AG04450 (cell line): ENCODE measurements around the gene OPCML. TPM values are rescaled to one million over a fixed set of nuclear protein-coding genes. Genes with fewer than 3 reads are reported as not detected.

ENCODE experiments used
- CTCF ChIA-PET: fragments of 300-600, 350-600 bp; formaldehyde crosslinking; extraction: SDS; loops from one replicate; lab custom pipeline; 2022; ENCODE audit warnings: antibody characterized with exemption, inconsistent platforms; lab: Charles Lee
- POLR2A ChIA-PET: fragments of 350-600 bp; formaldehyde crosslinking; extraction: SDS; loops from one replicate; lab custom pipeline; 2021; ENCODE audit warnings: antibody characterized with exemption, inconsistent platforms; lab: Yijun Ruan, JAX
- DNase-seq: peaks from one replicate; pipeline ENCODE4 v3.0.0-alpha.2; 2011; ENCODE audit warnings: low read depth, low spot score
- H3K27ac ChIP-seq: one replicate; pipeline ENCODE4 v1.5.1; 2012; ENCODE audit warnings: low read depth, low read length, control low read depth
- H3K27me3 ChIP-seq: one replicate; pipeline ENCODE4 v1.6.0; 2012; ENCODE audit warnings: low read length; ENCODE audit not compliant: control insufficient read depth, insufficient read depth
- H3K4me3 ChIP-seq: 2 replicates; pipeline ENCODE4 v1.5.1; 2011; ENCODE audit warnings: mild to moderate bottlenecking, low read depth, low read length, control low read depth
- H3K9me3 ChIP-seq: 2 replicates; pipeline ENCODE4 v1.5.1; 2012; ENCODE audit warnings: low read length; ENCODE audit not compliant: control insufficient read depth, insufficient read depth
- CTCF ChIP-seq: IDR thresholded peaks from 2 replicates; pipeline ENCODE4 v1.5.1; 2011; ENCODE audit warnings: low read depth, low read length, control low read depth, inconsistent platforms
- polyA plus RNA-seq: library from polyadenylated mRNA; depleted of rRNA; stranded (reverse); fragments of >200 nt; gene quantifications from 2 replicates; pipeline ENCODE4 v1.2.3, GENCODE V29; 2011

OPCML gene
- polyA plus RNA-seq, 1 experiment, result 1.1 TPM

GRCh38 chr11:133249065-133249464 is 283.2 kb downstream of the OPCML start:
- TF ChIP-seq CTCF, result no peak
- Histone ChIP-seq H3K4me3 (no peak overlapping the region), H3K9me3 (peaks cover 12% of the 10 kb centered on the region), H3K27me3 (no peaks in the 10 kb centered on the region), H3K27ac (no peak overlapping the region)
- POLR2A ChIA-PET, result no interaction called here
- DNase-seq, result no peak
- CTCF ChIA-PET, result no interaction called here

- DNase-seq, result no peak
- Histone ChIP-seq H3K27ac (no peak overlapping the region), H3K9me3 (peaks cover 33% of the 10 kb centered on the region), H3K4me3 (no peak overlapping the region), H3K27me3 (no peaks in the 10 kb centered on the region)
- no peak for TF ChIP-seq CTCF
- ChIA-PET POLR2A (no interaction called here), CTCF (no interaction called here)
Observed at GRCh38 chr11:133243832-133244231, 288.5 kb downstream of the OPCML start.

GRCh38 chr11:133240908-133241655 is 291.2 kb downstream of the OPCML start:
- no peak for DNase-seq
- Histone ChIP-seq H3K4me3 (no peak overlapping the region), H3K27me3 (no peaks in the 10 kb centered on the region), H3K27ac (no peak overlapping the region), H3K9me3 (peaks cover 33% of the 10 kb centered on the region)
- no peak for TF ChIP-seq CTCF
- ChIA-PET POLR2A (no interaction called here), CTCF (no interaction called here)

- DNase-seq, result no peak
- Histone ChIP-seq H3K27me3 (no peaks in the 10 kb centered on the region), H3K27ac (no peak overlapping the region), H3K4me3 (no peak overlapping the region), H3K9me3 (peaks cover 28% of the 10 kb centered on the region)
- no peak for TF ChIP-seq CTCF
- CTCF ChIA-PET, result no interaction called here
- POLR2A ChIA-PET, result no interaction called here
Observed at GRCh38 chr11:133239575-133239974, 292.7 kb downstream of the OPCML start.

- TF ChIP-seq CTCF, result no peak
- DNase-seq, result no peak
- no peaks in the 10 kb centered on the region for H3K27me3 ChIP-seq
- H3K27ac ChIP-seq, result no peak overlapping the region
- peaks cover 22% of the 10 kb centered on the region for H3K9me3 ChIP-seq
- CTCF ChIA-PET, result no interaction called here
- no peak overlapping the region for H3K4me3 ChIP-seq
- POLR2A ChIA-PET, result no interaction called here
Observed at GRCh38 chr11:133238495-133238894, 293.8 kb downstream of the OPCML start.
